PC-9 (cell line): ENCODE results near the gene RNF114. TPM values are rescaled to one million over a fixed set of nuclear protein-coding genes. Genes with fewer than 3 reads are reported as not detected.

Source experiments
- BruUV-seq: library from RNA; stranded (reverse); fragments of 400-500 nt; replicated peaks from 2 replicates; lab custom pipeline; 2021; lab: Mats Ljungman, UMichigan
- CTCF ChIA-PET: fragments of 300-600 bp; sonication (Branson Sonifier 250); formaldehyde crosslinking; loops from one replicate; lab custom pipeline; 2022; ENCODE audit warnings: antibody characterized with exemption; lab: Charles Lee
- POLR2A ChIA-PET: fragments of 300-600 bp; sonication (Branson Sonifier 250); formaldehyde crosslinking; loops from one replicate; lab custom pipeline; 2022; ENCODE audit warnings: antibody characterized with exemption; ENCODE audit not compliant: unreplicated experiment; lab: Charles Lee
- DNase-seq, 2 experiments: peaks; one replicate each; pipeline versions ENCODE4 v3.0.0 to v3.0.0-alpha.2; 2015 to 2022; ENCODE audit warnings: mixed read lengths in 1 of 2
- H2AFZ ChIP-seq: fragments of 200-600 bp; sonication (generic); 2 replicates; pipeline ENCODE4 v1.8.1; 2017; ENCODE audit warnings: antibody characterized with exemption
- H3F3A ChIP-seq: fragments of 200-600 bp; sonication (generic); 2 replicates; pipeline ENCODE4 v1.8.1; 2017; ENCODE audit warnings: antibody characterized with exemption, mild to moderate bottlenecking, low read depth; ENCODE audit not compliant: insufficient read depth
- H3K27ac ChIP-seq: fragments of 200-600 bp; sonication (generic); 2 replicates; pipeline ENCODE4 v1.6.1; 2016; ENCODE audit warnings: mixed run types
- H3K27me3 ChIP-seq: fragments of 200-600 bp; sonication (generic); 2 replicates; pipeline ENCODE4 v1.6.1; 2016; ENCODE audit warnings: low read depth, mixed run types; ENCODE audit not compliant: insufficient read depth
- H3K36me3 ChIP-seq: fragments of 200-600 bp; sonication (generic); 2 replicates; pipeline ENCODE4 v1.6.1; 2016; ENCODE audit warnings: low read depth, mixed run types
- H3K4me1 ChIP-seq: fragments of 200-600 bp; sonication (generic); replicated peaks from 2 replicates; pipeline ENCODE4 v1.6.1; 2016; ENCODE audit warnings: mixed run types; ENCODE audit not compliant: insufficient read depth
- H3K4me2 ChIP-seq: fragments of 200-600 bp; sonication (generic); 2 replicates; pipeline ENCODE4 v1.6.1; 2017; ENCODE audit warnings: mixed run types
- H3K4me3 ChIP-seq: fragments of 200-600 bp; sonication (generic); 2 replicates; pipeline ENCODE4 v1.6.1; 2016; ENCODE audit warnings: mixed run types
- H3K79me2 ChIP-seq: fragments of 200-600 bp; sonication (generic); 2 replicates; pipeline ENCODE4 v1.6.1; 2017; ENCODE audit warnings: low read depth, mixed run types
- H3K9me2 ChIP-seq: fragments of 200-600 bp; sonication (generic); 2 replicates; pipeline ENCODE4 v1.8.1; 2017; ENCODE audit warnings: mild to moderate bottlenecking; ENCODE audit not compliant: insufficient read depth
- H3K9me3 ChIP-seq: fragments of 200-600 bp; sonication (generic); 2 replicates; pipeline ENCODE4 v1.8.1; 2016; ENCODE audit warnings: low read depth; ENCODE audit not compliant: insufficient read depth
- H4K20me1 ChIP-seq: fragments of 200-600 bp; sonication (generic); 2 replicates; pipeline ENCODE4 v1.8.1; 2017; ENCODE audit not compliant: insufficient read depth
- CTCF ChIP-seq: fragments of 200-600 bp; sonication (generic); conservative IDR thresholded peaks from 2 replicates; pipeline ENCODE4 v1.6.1; 2017; ENCODE audit warnings: mixed run types, antibody characterized with exemption, mild to moderate bottlenecking, moderate library complexity
- EZH2 ChIP-seq: fragments of 200-600 bp; sonication (generic); IDR thresholded peaks from 2 replicates; pipeline ENCODE4 v1.8.0; 2017; ENCODE audit warnings: antibody characterized with exemption, low read depth
- intact Hi-C: fragments of 100-400 bp; cut with micrococcal nuclease; formaldehyde crosslinking; loops from one replicate; pipeline ENCODE4 v1.10.0; 2022; ENCODE audit not compliant: unreplicated experiment
- total RNA-seq: library from RNA; stranded (reverse); gene quantifications from 2 replicates; pipeline ENCODE4 v1.2.3, GENCODE V29; 2021

Gene RNF114
- total RNA-seq, 1 experiment from 2014 or later: 92.5 TPM

GRCh38 chr20:49919461-49919860, 16.7 kb upstream of the RNF114 start:
- no peaks in the 10 kb centered on the region for H3K9me2 ChIP-seq
- H3K27me3 ChIP-seq: no peaks in the 10 kb centered on the region
- no peaks in the 10 kb centered on the region for H4K20me1 ChIP-seq
- ChIA-PET POLR2A (no interaction called here), CTCF (no interaction called here)
- peaks cover 39% of the 10 kb centered on the region for H3F3A ChIP-seq
- H3K27ac ChIP-seq: no peak overlapping the region
- no peak overlapping the region for H3K4me2 ChIP-seq
- no peaks in the 10 kb centered on the region for H3K9me3 ChIP-seq
- peaks cover 18% of the 10 kb centered on the region for H3K4me1 ChIP-seq
- TF ChIP-seq EZH2: no peak
- TF ChIP-seq CTCF: no peak
- intact Hi-C loops: loop anchor here (5.0 kb wide), 1 partner anchor 248 kb away; no protein-coding TSS in a partner anchor
- no peak overlapping the region for H2AFZ ChIP-seq
- no peak overlapping the region for H3K4me3 ChIP-seq
- BruUV-seq: no TSS peak
- H3K36me3 ChIP-seq: no peaks in the 10 kb centered on the region
- DNase-seq: no peak
- H3K79me2 ChIP-seq: peaks cover 9% of the 10 kb centered on the region

GRCh38 chr20:49924247-49924646, 11.9 kb upstream of the RNF114 start:
- ChIA-PET CTCF (no interaction called here), POLR2A (interaction anchor here (0.6 kb wide), 1 partner anchor 180 kb away, joined by 4 read pairs; no protein-coding TSS in a partner anchor)
- H3K9me2 ChIP-seq: no peaks in the 10 kb centered on the region
- intact Hi-C loops: no loop called here
- H3K9me3 ChIP-seq: no peaks in the 10 kb centered on the region
- peaks cover 23% of the 10 kb centered on the region; the same call in 1 of the 2 replicates for H3F3A ChIP-seq
- peaks cover 10% of the 10 kb centered on the region; the same call in 1 of the 2 replicates for H3K4me1 ChIP-seq
- no peak overlapping the region for H3K4me2 ChIP-seq
- H3K79me2 ChIP-seq: no peaks in the 10 kb centered on the region
- no TSS peak for BruUV-seq
- no peak for DNase-seq
- H3K27ac ChIP-seq: no peak overlapping the region
- H3K27me3 ChIP-seq: no peaks in the 10 kb centered on the region
- no peak for TF ChIP-seq CTCF
- no peak for TF ChIP-seq EZH2
- no peak overlapping the region for H3K4me3 ChIP-seq
- H3K36me3 ChIP-seq: no peaks in the 10 kb centered on the region
- H2AFZ ChIP-seq: no peak overlapping the region
- H4K20me1 ChIP-seq: no peaks in the 10 kb centered on the region

DNA sequence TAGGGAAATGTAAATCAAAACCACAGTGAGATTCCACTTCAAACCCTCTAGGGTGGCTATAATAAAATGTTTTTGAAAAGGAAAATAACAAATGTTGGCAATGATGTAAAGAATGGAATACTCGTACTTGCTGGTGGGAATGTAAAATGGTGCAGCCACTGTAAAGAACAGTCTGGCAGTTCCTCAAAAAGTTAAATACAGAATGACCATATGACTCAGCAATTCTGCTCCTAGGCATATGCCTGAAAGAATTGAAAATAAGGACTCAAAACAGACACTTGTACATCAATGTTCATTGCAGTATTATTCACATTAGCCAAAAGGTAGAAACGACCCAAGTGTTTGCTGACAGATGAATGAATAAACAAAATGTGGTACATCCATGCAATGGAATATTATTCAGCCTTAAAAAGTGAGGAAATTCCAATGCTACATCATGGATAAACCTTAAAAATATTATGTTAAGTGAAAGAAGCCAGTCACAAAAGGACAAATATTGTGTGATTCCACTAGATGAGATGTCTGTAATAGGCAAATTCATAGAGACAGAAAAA, 10.2 kb upstream of the RNF114 start:
- POLR2A ChIA-PET: no interaction called here
- H3K27ac ChIP-seq: no peak overlapping the region
- H4K20me1 ChIP-seq: no peaks in the 10 kb centered on the region
- peaks cover 13% of the 10 kb centered on the region; the same call in 1 of the 2 replicates for H3K4me1 ChIP-seq
- H3K9me3 ChIP-seq: no peaks in the 10 kb centered on the region
- DNase-seq: no peak
- no peaks in the 10 kb centered on the region for H3K36me3 ChIP-seq
- CTCF ChIA-PET: no interaction called here
- no peaks in the 10 kb centered on the region for H3K79me2 ChIP-seq
- TF ChIP-seq CTCF (no peak), EZH2 (no peak)
- no TSS peak for BruUV-seq
- no peak overlapping the region for H2AFZ ChIP-seq
- no peaks in the 10 kb centered on the region for H3K27me3 ChIP-seq
- H3K4me2 ChIP-seq: no peak overlapping the region
- H3F3A ChIP-seq: peaks cover 28% of the 10 kb centered on the region; the same call in 1 of the 2 replicates
- no peak overlapping the region for H3K4me3 ChIP-seq
- intact Hi-C loops: loop anchor here (5.0 kb wide), 2 partner anchors 384 to 594 kb away; no protein-coding TSS in a partner anchor
- no peaks in the 10 kb centered on the region for H3K9me2 ChIP-seq
